Esophagus muscularis mucosa (tissue), 4 donors: ENCODE data around the gene ELFN1. TPM values are rescaled to one million over a fixed set of nuclear protein-coding genes. Genes with fewer than 3 reads are reported as not detected.

Source experiments
- DNase-seq: peaks from one replicate; pipeline ENCODE4 v3.0.0-alpha.2; 2017; ENCODE audit errors: extremely low spot score
- H3K27ac ChIP-seq, 4 donors: fragments of 200-600 bp; sonication (generic); replicated peaks in 1 of 4; 1 replicate in 3 of 4; 2 replicates in 1 of 4; pipeline ENCODE4 v1.5.1; 2016 to 2019; ENCODE audit warnings: mild to moderate bottlenecking in 1 of 4
- H3K27me3 ChIP-seq, 4 donors: fragments of 200-600 bp; sonication (generic); one replicate each; pipeline versions ENCODE4 v1.5.1 to v1.6.0; 2016 to 2019
- H3K36me3 ChIP-seq, 4 donors: fragments of 200-600 bp; sonication (generic); one replicate each; pipeline ENCODE4 v1.5.1; 2016 to 2019
- H3K4me1 ChIP-seq, 4 donors: fragments of 200-600 bp; sonication (generic); one replicate each; pipeline ENCODE4 v1.5.1; 2016 to 2019
- H3K4me3 ChIP-seq, 4 donors: fragments of 200-600 bp; sonication (generic); 1 replicate in 2 of 4; 2 replicates in 2 of 4; pipeline ENCODE4 v1.5.1; 2016 to 2019; ENCODE audit warnings: mild to moderate bottlenecking in 4 of 4, moderate library complexity in 1 of 4
- H3K9me3 ChIP-seq, 4 donors: fragments of 200-600 bp; sonication (generic); 1 replicate in 3 of 4; 2 replicates in 1 of 4; pipeline ENCODE4 v1.5.1; 2016 to 2019
- EP300 ChIP-seq: sonication (generic); formaldehyde crosslinking; IDR thresholded peaks from one replicate; pipeline ENCODE4 v1.6.1; 2017; ENCODE audit warnings: antibody characterized with exemption
- POLR2A ChIP-seq: fragments of 450-650 bp; IDR thresholded peaks from one replicate; pipeline ENCODE4 v1.6.1; 2017; ENCODE audit warnings: antibody characterized with exemption, moderate library complexity, mild to moderate bottlenecking, low read depth
- POLR2AphosphoS5 ChIP-seq, 2 donors: sonication (generic); formaldehyde crosslinking; IDR thresholded peaks; one replicate each; pipeline ENCODE4 v1.6.1; 2017; ENCODE audit warnings: antibody characterized with exemption in 2 of 2
- WGBS: methylation state at CpG from one replicate; pipeline ENCODE4 v1.1.5; 2018; 5-methylcytosine and 5-hydroxymethylcytosine counted together
- intact Hi-C: fragments of 100-400 bp; cut with DNase I; formaldehyde crosslinking; loops from one replicate; pipeline ENCODE4 v1.15.1; 2023
- total RNA-seq, 4 donors: library from RNA; depleted of rRNA; stranded (reverse); fragments of >200 nt; gene quantifications; one replicate each; pipeline versions ENCODE4 v1.1.0 to v1.2.1, GENCODE V29; 2016
- TF ChIP-seq, protein P1 (sequence below), 3 experiments: fragments of 200-600 bp in 2 of 3; fragments of 450-650 bp in 1 of 3; sonication (generic) in 2 of 3; IDR thresholded peaks; one replicate each; pipeline ENCODE4 v1.5.1; 2017 to 2019; ENCODE audit warnings: antibody characterized with exemption in 3 of 3, mild to moderate bottlenecking in 2 of 3, moderate library complexity in 1 of 3

ELFN1 gene
- total RNA-seq, 4 donors from 2014 or later, result 0.86 to 3.3 (median 1.9) TPM

DNA sequence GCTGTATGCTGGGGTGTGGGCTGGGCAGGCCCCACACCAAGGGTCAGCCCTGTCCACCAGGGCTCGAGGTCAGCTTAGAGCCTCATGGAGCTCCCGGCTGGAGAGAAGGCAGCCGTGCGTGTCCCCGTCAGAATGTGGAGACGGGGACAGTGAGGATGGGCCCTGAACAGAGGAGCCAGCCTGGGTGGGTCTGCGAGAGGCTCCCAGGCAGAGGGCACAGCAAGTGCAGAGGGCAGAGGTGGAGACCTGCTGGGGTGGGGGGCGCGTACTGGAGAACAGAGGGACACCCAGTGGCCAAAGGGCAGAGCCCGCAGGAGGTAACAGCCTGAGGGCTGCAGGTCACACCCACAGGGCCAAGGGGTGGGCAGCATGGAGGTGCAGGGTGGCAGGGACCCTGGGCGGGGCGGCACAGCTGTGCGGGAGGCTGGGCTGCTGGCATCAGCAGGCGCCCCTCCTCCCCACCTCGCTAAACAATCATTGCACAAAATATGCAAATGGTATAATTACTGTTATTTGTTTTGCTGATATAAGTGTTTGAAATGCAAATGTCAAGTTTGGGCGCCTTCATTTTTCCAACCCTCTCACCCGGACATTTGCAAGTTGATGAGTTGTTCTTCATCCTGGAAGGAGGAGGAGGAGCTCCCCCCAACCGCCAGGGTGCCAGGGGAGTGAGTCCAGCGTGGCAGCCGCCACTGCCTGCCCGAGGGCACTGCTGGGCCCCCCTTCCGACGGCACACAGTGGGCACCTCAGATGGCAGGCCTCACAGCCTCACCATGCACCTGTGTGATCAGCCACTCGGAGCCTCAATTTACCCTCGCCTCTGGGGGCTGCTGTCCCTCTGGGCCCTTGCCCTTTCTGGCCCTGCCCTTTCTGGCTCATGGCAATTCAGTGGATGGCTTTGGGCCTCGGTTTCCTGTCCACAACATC, 35.0 kb downstream of the ELFN1 start:
- Histone ChIP-seq H3K27me3 (peaks cover 0 to 45% (median 0%) of the 10 kb centered on the region in 4 donors), H3K36me3 (peaks cover 0 to 18% (median 0%) of the 10 kb centered on the region in 4 donors), H3K27ac (no peak overlapping the region), H3K4me3 (no peak overlapping the region), H3K4me1 (no peaks in the 10 kb centered on the region), H3K9me3 (peaks cover 0 to 35% (median 25%) of the 10 kb centered on the region in 4 donors)
- intact Hi-C loops, result no loop called here
- DNase-seq, result no peak
- TF ChIP-seq, protein P1, sequence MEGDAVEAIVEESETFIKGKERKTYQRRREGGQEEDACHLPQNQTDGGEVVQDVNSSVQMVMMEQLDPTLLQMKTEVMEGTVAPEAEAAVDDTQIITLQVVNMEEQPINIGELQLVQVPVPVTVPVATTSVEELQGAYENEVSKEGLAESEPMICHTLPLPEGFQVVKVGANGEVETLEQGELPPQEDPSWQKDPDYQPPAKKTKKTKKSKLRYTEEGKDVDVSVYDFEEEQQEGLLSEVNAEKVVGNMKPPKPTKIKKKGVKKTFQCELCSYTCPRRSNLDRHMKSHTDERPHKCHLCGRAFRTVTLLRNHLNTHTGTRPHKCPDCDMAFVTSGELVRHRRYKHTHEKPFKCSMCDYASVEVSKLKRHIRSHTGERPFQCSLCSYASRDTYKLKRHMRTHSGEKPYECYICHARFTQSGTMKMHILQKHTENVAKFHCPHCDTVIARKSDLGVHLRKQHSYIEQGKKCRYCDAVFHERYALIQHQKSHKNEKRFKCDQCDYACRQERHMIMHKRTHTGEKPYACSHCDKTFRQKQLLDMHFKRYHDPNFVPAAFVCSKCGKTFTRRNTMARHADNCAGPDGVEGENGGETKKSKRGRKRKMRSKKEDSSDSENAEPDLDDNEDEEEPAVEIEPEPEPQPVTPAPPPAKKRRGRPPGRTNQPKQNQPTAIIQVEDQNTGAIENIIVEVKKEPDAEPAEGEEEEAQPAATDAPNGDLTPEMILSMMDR (IDR thresholded peaks at IDR 0.05), result no peak
- TF ChIP-seq POLR2AphosphoS5 (IDR thresholded peaks at IDR 0.05) (no peak), POLR2A (no peak), EP300 (no peak)
- 90% methylated on average over 18 of the region's 26 CpGs for WGBS

DNA sequence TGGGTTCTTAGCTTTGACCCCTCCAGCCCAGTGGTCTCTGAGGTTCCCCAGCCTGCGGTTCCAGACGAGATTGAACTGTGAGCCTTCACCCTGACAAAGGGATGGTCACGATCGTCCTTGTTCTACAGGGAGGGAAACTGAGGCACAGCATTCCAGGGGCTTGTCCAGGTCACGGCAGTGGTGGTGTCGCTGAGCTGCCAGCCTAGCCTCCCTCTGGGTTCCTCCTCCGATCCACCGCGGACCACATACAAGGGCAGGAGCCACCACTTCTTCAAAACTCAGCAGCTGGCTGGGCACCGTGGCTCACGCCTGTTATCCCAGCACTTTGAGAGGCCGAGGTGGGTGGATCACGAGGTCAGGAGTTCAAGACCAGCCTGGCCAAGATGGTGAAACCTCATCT, 35.8 kb downstream of the ELFN1 start:
- no peaks in the 10 kb centered on the region for H3K4me1 ChIP-seq
- TF ChIP-seq EP300, result no peak
- TF ChIP-seq, protein P1 (IDR thresholded peaks at IDR 0.05), result no peak
- TF ChIP-seq POLR2A, result no peak
- no peak for TF ChIP-seq POLR2AphosphoS5 (IDR thresholded peaks at IDR 0.05)
- intact Hi-C loops, result no loop called here
- H3K9me3 ChIP-seq, result peaks cover 0 to 36% (median 25%) of the 10 kb centered on the region in 4 donors
- H3K27me3 ChIP-seq, result peaks cover 0 to 45% (median 0%) of the 10 kb centered on the region in 4 donors
- DNase-seq, result no peak
- H3K4me3 ChIP-seq, result no peak overlapping the region
- no peak overlapping the region for H3K27ac ChIP-seq
- peaks cover 0 to 22% (median 0%) of the 10 kb centered on the region in 4 donors for H3K36me3 ChIP-seq
- WGBS, result 93% methylated on average over 9 of the region's 13 CpGs

DNA sequence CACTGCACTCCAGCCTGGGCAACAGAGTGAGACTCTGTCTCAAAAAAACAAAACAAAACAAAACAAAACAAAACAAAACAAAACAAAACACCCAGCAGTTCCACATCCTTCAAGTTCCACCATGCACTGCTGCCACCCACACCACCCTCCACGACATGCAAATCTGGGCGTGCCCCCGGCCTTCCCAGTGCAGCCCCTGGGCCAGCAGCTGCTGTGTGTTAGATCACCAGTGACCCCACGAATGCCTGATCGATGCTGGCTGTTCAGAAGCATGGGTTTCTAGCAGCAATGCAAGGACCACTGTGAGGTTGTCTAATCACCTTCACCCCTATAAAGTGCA, 36.3 kb downstream of the ELFN1 start:
- DNase-seq, result no peak

DNA sequence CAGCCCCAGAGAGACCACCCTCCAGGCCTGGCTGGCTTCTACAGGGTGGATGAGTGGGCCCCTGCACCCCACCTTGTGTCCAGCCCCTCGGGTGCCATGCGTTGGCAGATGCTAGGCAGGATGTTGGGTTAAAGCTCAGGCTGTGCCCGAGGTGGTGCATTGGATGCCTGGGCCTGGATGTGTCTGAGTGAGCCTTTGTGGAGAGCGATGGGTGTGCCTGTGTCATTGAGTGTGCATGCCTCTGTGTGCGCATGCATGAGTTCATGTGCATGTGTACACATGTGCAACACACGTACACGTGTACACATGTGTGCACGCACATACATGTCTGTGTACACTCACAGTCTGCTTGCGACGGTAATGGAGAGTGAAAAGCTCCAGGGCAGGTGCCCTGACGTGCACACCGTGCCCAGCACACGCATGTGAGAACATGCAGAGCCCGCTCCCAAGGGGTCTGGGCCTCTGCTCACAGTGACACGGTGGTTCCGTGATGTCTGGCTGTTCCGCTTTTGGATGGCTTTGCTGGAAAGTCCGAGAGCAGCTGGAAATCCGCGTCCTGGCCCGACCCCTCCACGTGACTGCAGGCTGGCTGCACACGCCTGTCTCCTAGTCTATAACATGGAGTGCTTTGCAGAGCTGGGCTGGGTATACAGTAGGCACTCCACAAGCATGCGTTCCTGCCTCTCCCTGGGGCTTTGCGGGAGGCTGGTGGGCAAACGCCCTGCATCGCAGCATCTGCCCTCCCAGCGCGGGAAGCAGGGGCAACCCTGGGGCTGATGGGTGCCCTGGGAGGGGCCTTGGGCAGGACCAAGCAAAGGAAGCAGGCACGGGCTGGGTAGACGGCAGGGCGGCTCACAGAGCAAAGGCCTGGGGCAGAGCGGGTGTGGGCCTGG, 36.9 kb downstream of the ELFN1 start:
- TF ChIP-seq, protein P1 (IDR thresholded peaks at IDR 0.05), result no peak
- TF ChIP-seq POLR2AphosphoS5 (IDR thresholded peaks at IDR 0.05), result no peak
- no peak for TF ChIP-seq POLR2A
- TF ChIP-seq EP300, result no peak
- H3K4me1 ChIP-seq, result no peaks in the 10 kb centered on the region
- H3K27me3 ChIP-seq, result peaks cover 0 to 45% (median 0%) of the 10 kb centered on the region in 4 donors
- intact Hi-C loops, result no loop called here
- 81% methylated on average over 28 of the region's 33 CpGs for WGBS
- no peak overlapping the region for H3K4me3 ChIP-seq
- DNase-seq, result no peak
- no peak overlapping the region for H3K27ac ChIP-seq
- H3K36me3 ChIP-seq, result peaks cover 0 to 22% (median 0%) of the 10 kb centered on the region in 4 donors
- H3K9me3 ChIP-seq, result peaks cover 0 to 34% (median 21%) of the 10 kb centered on the region in 4 donors

More for the DNA sequence above, 36.3 kb downstream of the ELFN1 start:
- WGBS, result 86% methylated on average over 5 of the region's 5 CpGs
- Histone ChIP-seq H3K9me3 (peaks cover 0 to 36% (median 25%) of the 10 kb centered on the region in 4 donors), H3K27me3 (peaks cover 0 to 45% (median 0%) of the 10 kb centered on the region in 4 donors), H3K36me3 (peaks cover 0 to 22% (median 0%) of the 10 kb centered on the region in 4 donors), H3K27ac (no peak overlapping the region), H3K4me3 (no peak overlapping the region), H3K4me1 (no peaks in the 10 kb centered on the region)
- intact Hi-C loops, result no loop called here
- TF ChIP-seq EP300 (no peak), POLR2AphosphoS5 (IDR thresholded peaks at IDR 0.05) (no peak), POLR2A (no peak)
- TF ChIP-seq, protein P1 (IDR thresholded peaks at IDR 0.05), result no peak
